DOHH2 (cell line): ENCODE results near the gene EXOSC10.

Experiments
- CTCF ChIP-seq: fragments of 200-600 bp; sonication (generic); IDR thresholded peaks from one replicate; pipeline ENCODE4 v1.5.1; 2014; ENCODE audit warnings: antibody characterized with exemption, mild to moderate bottlenecking, low read depth, low read length; ENCODE audit not compliant: poor library complexity, severe bottlenecking
- EZH2phosphoT487 ChIP-seq: fragments of 200-600 bp; sonication (generic); IDR thresholded peaks from 2 replicates; pipeline ENCODE4 v1.6.1; 2017; ENCODE audit warnings: borderline replicate concordance, mild to moderate bottlenecking, antibody characterized with exemption, low read length, moderate library complexity, mixed read lengths

GRCh38 chr1:11147197-11147770 is 47.6 kb upstream of the EXOSC10 start:
- TF ChIP-seq CTCF (no peak), EZH2phosphoT487 (no peak)
